ENCODE measurements around the gene RPL22L1.

The RPL22L1 gene

GRCh38 chr3:170863816-170864215 lies 6.2 kb downstream of the RPL22L1 start:
- Histone ChIP-seq H3K9me3 (ENCODE audit: insufficient read depth, low read length, severe bottlenecking) (no peaks in the 10 kb centered on the region), H3K4me3 (ENCODE audit: low read depth in 1 of 2, low read length in 2 of 2) (no peak overlapping the region), H3K4me1 (ENCODE audit: insufficient read depth, low read length) (peaks cover 20% of the 10 kb centered on the region), H2AFZ (ENCODE audit: low read depth, low read length) (no peak overlapping the region), H3K36me3 (ENCODE audit: insufficient read depth, low read length) (peaks cover 35% of the 10 kb centered on the region), H3K4me2 (ENCODE audit: insufficient read depth, low read length) (no peak overlapping the region), H3K27me3 (ENCODE audit: insufficient read depth, low read length, poor library complexity) (no peaks in the 10 kb centered on the region), H3K27ac (ENCODE audit: low read length) (no peak overlapping the region), H3K79me2 (ENCODE audit: insufficient read depth, low read length) (peaks cover 18% of the 10 kb centered on the region), H4K20me1 (ENCODE audit: insufficient read depth, low read length) (peaks cover 24% of the 10 kb centered on the region), H3K9ac (ENCODE audit: low read depth, low read length) (no peak overlapping the region)
- ATAC-seq (ENCODE audit: insufficient read depth, low read depth) (no peak), DNase-seq (no peak)
- TF ChIP-seq CTCF (IDR thresholded peaks at IDR 0.05; ENCODE audit: borderline replicate concordance, extremely low read depth, low read length, poor library complexity, severe bottlenecking) (no peak), EZH2 (IDR thresholded peaks at IDR 0.05; ENCODE audit: borderline replicate concordance, low read depth, low read length, severe bottlenecking) (no peak)

- no peak overlapping the region for H3K27ac ChIP-seq (ENCODE audit: low read length)
- H3K4me2 ChIP-seq (ENCODE audit: insufficient read depth, low read length): no peak overlapping the region
- H3K9me3 ChIP-seq (ENCODE audit: insufficient read depth, low read length, severe bottlenecking): no peaks in the 10 kb centered on the region
- H3K36me3 ChIP-seq (ENCODE audit: insufficient read depth, low read length): peaks cover 26% of the 10 kb centered on the region
- DNase-seq: no peak
- H4K20me1 ChIP-seq (ENCODE audit: insufficient read depth, low read length): peaks cover 16% of the 10 kb centered on the region
- no peaks in the 10 kb centered on the region for H3K27me3 ChIP-seq (ENCODE audit: insufficient read depth, low read length, poor library complexity)
- no peak overlapping the region for H3K4me3 ChIP-seq (ENCODE audit: low read depth in 1 of 2, low read length in 2 of 2)
- no peak for TF ChIP-seq EZH2 (IDR thresholded peaks at IDR 0.05; ENCODE audit: borderline replicate concordance, low read depth, low read length, severe bottlenecking)
- no peak for TF ChIP-seq CTCF (IDR thresholded peaks at IDR 0.05; ENCODE audit: borderline replicate concordance, extremely low read depth, low read length, poor library complexity, severe bottlenecking)
- H3K79me2 ChIP-seq (ENCODE audit: insufficient read depth, low read length): peaks cover 8% of the 10 kb centered on the region; the same call in 1 of the 2 replicates
- no peak overlapping the region for H3K9ac ChIP-seq (ENCODE audit: low read depth, low read length)
- no peak overlapping the region for H2AFZ ChIP-seq (ENCODE audit: low read depth, low read length)
- peaks cover 9% of the 10 kb centered on the region for H3K4me1 ChIP-seq (ENCODE audit: insufficient read depth, low read length)
- ATAC-seq (ENCODE audit: insufficient read depth, low read depth): no peak
Observed at GRCh38 chr3:170862618-170863374, 7.2 kb downstream of the RPL22L1 start.

- no peak overlapping the region for H3K27ac ChIP-seq (ENCODE audit: low read length)
- no peaks in the 10 kb centered on the region for H3K9me3 ChIP-seq (ENCODE audit: insufficient read depth, low read length, severe bottlenecking)
- no peaks in the 10 kb centered on the region for H4K20me1 ChIP-seq (ENCODE audit: insufficient read depth, low read length)
- ATAC-seq (ENCODE audit: insufficient read depth, low read depth) (no peak), DNase-seq (no peak)
- H3K4me3 ChIP-seq (ENCODE audit: low read depth in 1 of 2, low read length in 2 of 2): no peak overlapping the region
- H3K36me3 ChIP-seq (ENCODE audit: insufficient read depth, low read length): no peaks in the 10 kb centered on the region
- no peaks in the 10 kb centered on the region for H3K79me2 ChIP-seq (ENCODE audit: insufficient read depth, low read length)
- H3K27me3 ChIP-seq (ENCODE audit: insufficient read depth, low read length, poor library complexity): no peaks in the 10 kb centered on the region
- no peak for TF ChIP-seq EZH2 (IDR thresholded peaks at IDR 0.05; ENCODE audit: borderline replicate concordance, low read depth, low read length, severe bottlenecking)
- TF ChIP-seq CTCF (IDR thresholded peaks at IDR 0.05; ENCODE audit: borderline replicate concordance, extremely low read depth, low read length, poor library complexity, severe bottlenecking): no peak
- H2AFZ ChIP-seq (ENCODE audit: low read depth, low read length): no peak overlapping the region
- no peak overlapping the region for H3K9ac ChIP-seq (ENCODE audit: low read depth, low read length)
- no peaks in the 10 kb centered on the region for H3K4me1 ChIP-seq (ENCODE audit: insufficient read depth, low read length)
- no peak overlapping the region for H3K4me2 ChIP-seq (ENCODE audit: insufficient read depth, low read length)
Observed at GRCh38 chr3:170858599-170858998, 11.4 kb downstream of the RPL22L1 start.

Measured in DND-41 (cell line).